G401.6 (cell line): ENCODE measurements around the gene ZEB2.

Experiments
- FAIRE-seq: peaks from 2 replicates; lab custom pipeline; 2012; peaks lifted over from hg19 to GRCh38; lab: Jason Lieb, UNC

The ZEB2 gene

GRCh38 chr2:144495227-144496091 lies 24.5 kb downstream of the ZEB2 start:
- no peak for FAIRE-seq

- no peak for FAIRE-seq
Observed at GRCh38 chr2:144493027-144493809, 26.7 kb downstream of the ZEB2 start.

- no peak for FAIRE-seq
Observed at GRCh38 chr2:144490857-144491256, 29.1 kb downstream of the ZEB2 start.

GRCh38 chr2:144490017-144490416 lies 29.9 kb downstream of the ZEB2 start:
- FAIRE-seq = no peak

- FAIRE-seq = no peak
Observed at GRCh38 chr2:144489315-144489916, 30.5 kb downstream of the ZEB2 start.

DNA sequence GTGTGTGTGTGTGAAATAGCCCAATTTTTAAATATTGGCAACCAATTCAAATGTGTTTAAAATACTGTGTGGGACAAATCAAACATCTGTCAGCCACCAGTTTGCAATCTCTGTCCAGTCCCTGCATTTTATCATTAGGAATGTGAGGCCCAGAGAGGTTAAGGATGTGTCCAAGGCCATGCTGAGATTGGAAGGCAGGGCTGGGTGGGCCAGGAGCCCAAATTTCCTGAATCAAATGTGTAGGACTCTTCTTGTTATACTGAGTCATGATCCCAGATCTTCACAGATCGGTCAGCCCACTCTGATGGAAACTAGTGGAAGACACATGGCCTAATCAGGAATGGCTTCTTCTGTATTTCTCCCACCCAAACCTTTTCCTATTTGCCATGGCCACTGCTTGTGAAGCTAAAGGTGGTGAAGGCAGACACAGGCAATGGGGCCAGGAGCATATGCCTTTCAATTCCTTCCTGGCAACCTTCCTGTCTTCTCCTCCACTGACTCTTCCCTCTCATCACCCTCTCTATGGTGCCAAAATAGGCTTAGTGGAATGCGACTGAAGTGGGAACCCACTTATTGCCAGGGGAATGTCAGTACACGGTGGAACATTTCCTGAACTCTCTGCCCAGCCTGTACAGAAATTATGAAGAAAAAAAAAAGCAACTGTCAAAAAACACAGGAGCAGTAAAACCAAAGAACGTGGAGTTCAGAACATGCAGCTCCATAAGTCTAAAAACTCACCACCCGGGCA lies 35.5 kb downstream of the ZEB2 start:
- FAIRE-seq = no peak

DNA sequence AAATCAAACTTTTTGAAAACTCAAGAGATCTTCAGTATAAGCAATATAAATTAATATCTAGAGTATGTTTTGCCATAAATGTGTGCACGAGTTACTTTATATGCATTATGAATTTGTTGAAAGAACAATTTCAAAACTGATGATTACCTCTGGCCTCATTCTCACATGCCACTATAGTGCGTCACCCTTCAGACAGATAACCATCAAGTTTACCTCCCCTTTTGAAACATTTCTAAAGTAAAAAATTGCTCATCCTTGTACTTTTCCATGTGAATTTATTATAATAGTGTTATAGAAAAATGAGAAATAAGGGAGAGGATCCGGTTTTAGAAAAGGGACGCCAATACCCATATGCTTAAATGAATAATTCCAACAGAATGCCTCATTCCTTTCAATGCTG lies 38.3 kb downstream of the ZEB2 start:
- FAIRE-seq = no peak

DNA sequence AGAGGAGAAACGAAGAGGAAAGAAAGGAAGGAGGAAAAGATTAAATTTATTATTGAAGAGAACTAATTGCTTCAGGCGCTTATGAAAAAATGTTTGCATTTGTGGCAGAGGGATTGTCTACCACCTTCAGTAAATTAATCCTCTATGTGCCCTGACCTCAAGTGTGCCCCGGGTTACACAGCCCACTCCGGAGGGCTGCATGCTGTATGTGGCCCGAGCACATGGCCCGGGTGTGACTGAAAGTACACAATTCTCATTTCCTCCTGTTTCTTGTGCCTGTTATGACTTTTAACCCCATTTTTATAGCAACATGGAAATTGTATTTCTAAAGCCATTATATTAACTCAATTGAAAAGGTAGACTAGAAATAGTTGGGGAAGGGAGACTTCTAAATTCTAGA lies 38.8 kb downstream of the ZEB2 start:
- FAIRE-seq = no peak

GRCh38 chr2:144480285-144480684 lies 39.6 kb downstream of the ZEB2 start:
- no peak for FAIRE-seq

GRCh38 chr2:144479659-144480058 lies 40.3 kb downstream of the ZEB2 start:
- FAIRE-seq = no peak

- FAIRE-seq = no peak
Observed at GRCh38 chr2:144479138-144479537, 40.8 kb downstream of the ZEB2 start.

DNA sequence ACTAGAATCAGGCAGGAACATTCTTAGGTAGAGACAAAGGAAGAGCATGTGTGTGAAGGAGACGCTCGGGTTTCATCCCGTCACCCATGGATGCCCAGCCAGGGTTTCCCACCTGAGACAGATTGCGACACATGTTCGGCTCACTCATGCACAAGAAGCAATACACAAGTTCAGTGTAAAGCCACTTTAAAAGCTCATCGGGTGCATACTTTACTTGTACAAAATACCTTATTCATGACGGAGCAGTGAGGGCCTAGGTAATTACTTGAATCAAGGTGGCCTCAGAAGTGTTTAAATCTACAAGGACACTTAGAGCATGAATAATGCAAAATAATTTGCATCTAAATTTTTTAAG lies 42.0 kb downstream of the ZEB2 start:
- FAIRE-seq = no peak

DNA sequence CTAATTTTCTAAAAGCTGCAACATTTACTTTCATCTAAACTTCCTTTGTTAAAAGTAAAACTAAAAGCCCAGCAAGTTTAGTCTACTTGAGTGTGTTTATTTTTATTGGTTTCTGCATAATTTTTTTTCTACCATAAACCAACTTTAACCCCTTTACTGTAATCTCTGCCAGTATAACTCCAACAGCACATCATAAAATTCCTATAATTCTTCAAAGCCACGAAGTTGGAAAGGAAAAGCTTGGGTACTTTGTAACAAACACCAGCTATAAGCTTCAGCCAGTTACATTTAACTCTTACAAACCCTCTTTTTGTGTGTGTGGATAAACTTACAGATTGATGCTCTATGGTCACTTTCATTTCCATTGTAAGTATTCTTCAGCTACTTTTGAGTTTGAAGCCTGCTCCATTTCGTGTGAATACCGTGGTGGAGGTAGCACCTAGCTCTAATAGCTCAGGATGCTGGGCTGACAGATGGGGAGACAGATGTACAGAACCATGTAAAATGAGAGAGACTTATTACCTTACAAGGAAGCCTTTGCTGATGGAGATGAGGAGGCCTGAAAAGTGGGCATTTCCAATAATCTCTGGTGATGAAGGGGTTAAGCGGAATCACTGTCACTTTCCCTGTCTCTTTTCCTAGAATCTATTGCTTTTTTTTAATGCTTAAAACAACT lies 42.5 kb downstream of the ZEB2 start:
- no peak for FAIRE-seq

GRCh38 chr2:144476682-144477081 lies 43.2 kb downstream of the ZEB2 start:
- no peak for FAIRE-seq

DNA sequence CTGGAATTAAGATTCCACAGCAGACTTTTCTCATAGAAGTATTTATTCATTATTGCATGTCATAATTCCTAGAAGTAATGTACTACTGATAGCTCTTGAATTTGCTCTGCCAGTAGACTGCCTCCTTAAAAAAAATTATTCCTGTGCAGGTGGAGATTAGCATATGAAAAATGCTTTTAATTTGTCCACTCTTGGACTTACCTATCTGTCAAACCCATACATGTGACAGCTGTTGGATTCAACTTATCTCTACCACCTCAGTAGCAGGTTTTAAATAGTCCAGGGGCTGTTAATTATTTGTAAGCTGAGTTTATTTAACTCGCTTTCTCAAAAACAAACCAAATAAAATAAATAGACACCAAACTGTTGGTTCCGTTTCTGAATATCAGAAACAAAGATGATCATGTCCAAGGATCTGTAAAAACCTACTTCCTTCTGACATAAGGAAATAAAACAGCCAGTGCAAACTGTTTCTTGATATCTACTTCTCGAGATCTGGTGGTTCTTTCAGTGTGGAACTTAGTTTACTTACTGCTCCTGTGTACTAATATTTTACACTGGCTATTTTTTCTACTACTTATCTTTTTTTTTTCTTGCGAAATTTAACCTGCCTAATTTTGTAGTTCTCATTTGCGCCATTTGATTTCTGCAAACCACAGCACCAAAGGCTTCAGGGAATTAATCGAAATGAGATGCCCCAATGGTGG lies 44.2 kb downstream of the ZEB2 start:
- no peak for FAIRE-seq

DNA sequence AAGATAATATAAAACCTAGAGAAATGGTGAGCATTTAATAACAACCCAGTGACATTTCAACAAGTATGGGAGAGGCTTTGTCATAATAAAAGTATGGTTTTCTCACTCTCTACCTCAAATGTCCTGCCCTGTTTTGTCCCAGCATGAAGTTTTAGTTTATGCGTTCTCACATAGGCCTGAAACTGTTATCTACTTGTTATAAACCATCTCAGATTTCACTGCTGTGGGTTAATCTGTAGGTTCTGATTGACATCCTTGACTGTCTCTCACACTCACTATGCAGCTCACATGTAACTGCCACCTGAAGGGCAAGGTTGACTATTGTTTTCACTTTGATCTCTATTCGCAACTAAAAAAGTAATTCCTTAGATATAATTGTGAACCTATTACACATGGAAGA lies 44.9 kb downstream of the ZEB2 start:
- FAIRE-seq = no peak

GRCh38 chr2:144474017-144474416 lies 45.9 kb downstream of the ZEB2 start:
- FAIRE-seq = no peak

DNA sequence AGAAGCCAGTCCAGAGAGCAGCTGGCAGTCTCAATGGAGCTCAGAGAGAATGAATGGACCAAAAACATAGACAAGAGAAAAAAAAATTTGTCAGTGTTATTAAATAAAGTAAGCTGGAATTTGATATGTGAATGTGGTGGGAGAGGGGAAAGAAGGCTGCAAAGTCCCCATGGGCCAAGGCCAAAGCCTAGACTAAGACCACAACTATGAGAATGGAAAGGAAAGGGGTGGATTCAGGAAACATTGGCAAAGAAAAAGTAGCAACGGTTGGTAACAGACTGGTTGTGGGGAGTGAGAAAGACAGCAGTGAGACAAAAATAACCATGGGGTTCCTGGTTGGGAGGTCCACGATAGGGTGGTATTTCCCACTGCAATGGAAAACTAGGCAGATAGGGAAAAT lies 47.0 kb downstream of the ZEB2 start:
- FAIRE-seq = no peak

DNA sequence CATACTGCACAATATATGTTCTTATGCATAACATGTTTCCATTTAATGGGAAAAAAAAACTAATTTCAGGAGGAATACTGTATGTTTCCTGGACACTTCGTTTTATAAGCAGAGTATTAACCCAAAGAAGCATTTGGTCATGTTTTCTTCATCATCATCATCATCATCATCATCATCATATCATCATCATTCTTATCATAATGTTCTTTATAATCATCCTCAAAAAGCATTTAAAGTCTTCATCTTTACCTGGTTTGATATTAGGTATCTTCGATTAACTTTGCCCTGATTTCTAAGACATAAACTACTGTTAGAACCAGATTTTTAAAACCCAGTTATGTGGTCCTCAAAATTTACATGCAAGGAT lies 47.9 kb downstream of the ZEB2 start:
- no peak for FAIRE-seq

- FAIRE-seq = no peak
Observed at GRCh38 chr2:144471305-144472045, 48.4 kb downstream of the ZEB2 start.

- FAIRE-seq = no peak
Observed at GRCh38 chr2:144470816-144471215, 49.1 kb downstream of the ZEB2 start.
